HG02610 (cell line): ENCODE results near the gene NFS1.

Experiments used
- ATAC-seq: cut with Tn5 transposase; IDR thresholded peaks from one replicate; pipeline ENCODE4 v1.9.1; 2021; ENCODE audit warnings: mild to moderate bottlenecking, moderate library complexity; ENCODE audit not compliant: unreplicated experiment

NFS1 gene

GRCh38 chr20:35680452-35681183, 18.5 kb downstream of the NFS1 start:
- no peak for ATAC-seq

DNA sequence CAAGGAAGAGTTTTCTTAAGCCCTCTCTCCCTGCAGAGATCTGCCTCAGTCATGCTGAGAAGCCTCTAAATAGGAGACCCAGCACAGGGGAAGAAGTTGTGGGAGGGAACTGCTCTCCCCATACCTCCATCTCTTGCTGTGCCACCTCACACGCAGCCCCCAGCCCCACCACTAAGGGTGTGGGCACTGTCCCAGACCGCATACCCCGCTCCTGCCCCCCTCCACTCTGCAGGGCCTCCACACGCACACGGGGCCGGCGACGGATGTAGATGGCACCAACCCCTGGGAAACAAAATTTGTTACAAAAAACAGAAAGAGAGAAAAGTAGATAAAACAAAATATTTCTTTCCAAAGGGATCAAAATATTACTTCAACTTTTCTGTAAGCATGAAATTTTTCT, 24.2 kb downstream of the NFS1 start:
- no peak for ATAC-seq

GRCh38 chr20:35673884-35674283, 25.3 kb downstream of the NFS1 start:
- no peak for ATAC-seq

- ATAC-seq: no peak
These were observed 29.5 kb downstream of the NFS1 start for GRCh38 chr20:35669681-35670080.

DNA sequence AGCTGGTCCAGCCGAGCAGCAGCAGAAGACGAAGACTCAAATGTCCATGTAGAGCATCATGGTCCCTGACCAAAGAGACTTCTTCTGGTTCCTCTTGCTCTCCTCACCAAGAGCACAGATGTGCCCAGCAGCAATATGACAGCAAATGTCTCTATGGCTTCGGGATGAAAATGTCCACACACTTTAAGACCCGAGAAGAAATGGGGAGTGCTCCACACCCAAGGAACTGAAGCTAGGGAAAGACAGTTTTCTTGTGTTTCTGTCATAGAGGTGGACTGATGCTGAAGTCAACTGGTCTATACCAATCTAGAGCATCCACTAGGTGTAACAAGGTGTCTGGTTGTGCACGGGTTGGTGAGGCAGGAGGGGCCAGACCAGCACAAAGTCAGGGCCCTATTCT, 29.9 kb downstream of the NFS1 start:
- no peak for ATAC-seq

DNA sequence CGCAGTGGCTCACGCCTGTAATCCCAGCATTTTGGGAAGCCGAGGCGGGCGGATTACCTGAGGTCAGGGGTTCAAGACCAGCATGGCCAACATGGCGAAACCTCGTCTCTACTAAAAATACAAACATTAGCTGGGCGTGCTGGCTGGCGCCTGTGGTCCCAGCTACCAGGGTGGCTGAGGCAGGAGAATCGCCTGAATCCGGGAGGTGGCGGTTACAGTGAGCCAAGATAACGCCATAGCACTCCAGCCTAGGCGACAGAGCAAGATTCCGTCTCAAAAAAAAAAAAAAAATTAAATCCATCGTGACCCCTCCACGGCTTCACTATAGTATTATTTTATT, 33.2 kb downstream of the NFS1 start:
- ATAC-seq: no peak

DNA sequence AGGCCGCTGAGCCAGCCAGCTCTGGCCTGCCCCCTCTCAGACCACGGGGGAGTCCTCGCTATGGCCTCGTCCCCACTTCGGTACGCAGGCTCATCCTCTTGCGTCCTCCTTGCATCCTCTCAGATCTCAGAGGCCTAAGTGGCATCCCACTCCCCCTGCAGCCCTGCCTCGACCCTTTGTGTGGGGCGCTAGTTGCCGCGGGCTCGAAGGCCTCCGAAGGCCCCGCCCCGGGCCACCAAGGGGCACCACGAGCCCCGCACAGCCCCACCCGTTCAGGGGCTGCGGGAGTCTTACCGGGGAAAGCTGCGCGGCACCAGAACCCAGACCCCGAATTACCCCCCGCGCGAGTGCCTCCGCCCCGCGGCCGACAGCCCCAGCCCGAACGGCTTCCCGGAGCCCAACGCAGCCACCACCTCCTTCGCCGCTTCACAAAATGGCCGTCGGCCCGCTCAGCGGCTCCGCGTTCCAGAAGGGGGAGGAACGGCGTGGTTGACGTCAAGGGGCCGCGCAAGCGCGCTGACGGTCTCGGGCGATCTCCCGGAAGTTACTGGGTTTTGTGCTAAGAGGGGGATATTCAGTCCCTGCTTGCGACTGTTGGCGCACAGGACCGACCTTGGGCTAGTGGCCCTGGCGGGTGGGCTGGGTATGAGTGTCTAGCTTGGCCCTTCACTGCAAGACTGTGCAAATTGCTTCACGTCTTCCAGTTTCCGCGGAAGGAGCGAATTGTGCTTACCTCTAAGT, 34.5 kb downstream of the NFS1 start, which contains the start of the genes CPNE1 and RBM12:
Gene CPNE1, minus strand, starts transcription at position 435 of the 741 bp plus-strand sequence. CDS start 31,977 bp downstream, outside the sequence.
Gene RBM12, minus strand, starts transcription at position 435 of the 741 bp plus-strand sequence. CDS start 9,578 bp downstream, outside the sequence.
- peak; percentile 72 for ATAC-seq

DNA sequence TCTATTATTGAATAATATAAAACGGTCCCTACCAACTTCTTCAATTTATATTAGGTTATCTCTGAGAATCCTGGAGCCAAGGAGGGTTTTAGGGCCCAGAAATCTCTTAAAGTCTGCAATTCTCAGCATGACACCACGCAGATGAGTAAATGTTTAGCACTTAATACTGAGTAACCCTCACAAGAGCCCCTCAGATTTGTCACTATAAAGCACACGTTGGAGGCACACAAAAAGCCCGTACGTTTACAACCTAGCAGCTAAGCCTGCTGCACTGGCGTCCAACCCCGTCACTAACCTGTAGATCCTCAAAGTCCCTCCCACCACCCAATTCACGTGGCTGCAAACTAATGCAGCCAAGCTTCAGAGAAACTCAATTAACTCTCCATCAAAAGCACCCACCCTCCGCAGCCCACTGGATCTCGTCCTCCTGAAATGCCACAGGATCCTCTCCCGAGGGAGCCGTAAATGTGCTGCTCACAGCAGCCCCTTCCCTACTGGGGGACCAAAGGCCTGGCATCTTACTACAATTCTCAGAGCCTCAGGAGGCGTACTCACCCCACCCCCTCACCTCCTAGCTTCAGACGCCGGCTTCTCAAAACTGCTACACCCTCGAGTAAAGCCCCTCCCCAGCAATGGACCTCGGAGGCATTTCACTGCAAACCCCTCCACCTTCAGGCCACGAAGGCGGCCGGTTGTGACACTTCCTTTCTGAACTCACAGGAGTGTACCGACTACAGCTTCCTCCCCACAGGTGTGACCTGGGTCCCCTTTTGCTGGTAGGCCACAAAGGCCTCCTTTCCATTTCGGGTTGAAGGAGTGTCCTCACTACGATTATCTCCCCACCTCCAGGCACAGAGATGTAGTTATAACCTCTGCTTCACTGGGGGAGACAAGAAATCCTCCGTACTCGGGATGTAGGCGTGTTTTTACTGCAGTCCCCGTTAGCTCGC, 35.4 kb downstream of the NFS1 start:
- peak; percentile 24 for ATAC-seq

GRCh38 chr20:35662551-35662950, 36.6 kb downstream of the NFS1 start:
- ATAC-seq: no peak

DNA sequence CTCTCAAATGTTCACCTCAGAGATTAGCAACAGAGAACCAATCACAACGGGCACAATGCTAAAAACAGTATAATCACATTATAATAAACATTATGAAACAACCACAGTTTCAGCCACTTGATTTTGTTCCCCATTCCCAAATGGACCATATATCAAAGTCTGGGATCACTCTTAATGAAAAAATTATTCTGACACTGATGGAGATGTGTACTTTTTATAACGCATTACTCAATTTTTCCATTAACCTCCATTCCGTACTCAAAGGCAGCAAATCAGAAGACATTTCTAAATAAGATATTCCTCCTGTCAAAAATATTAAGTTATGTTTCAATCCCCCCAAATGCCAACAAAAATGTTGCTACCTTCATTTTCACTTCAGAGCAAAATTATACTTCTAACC, 37.2 kb downstream of the NFS1 start:
- ATAC-seq: no peak

- no peak for ATAC-seq
These were observed 38.1 kb downstream of the NFS1 start for GRCh38 chr20:35661053-35661452.

DNA sequence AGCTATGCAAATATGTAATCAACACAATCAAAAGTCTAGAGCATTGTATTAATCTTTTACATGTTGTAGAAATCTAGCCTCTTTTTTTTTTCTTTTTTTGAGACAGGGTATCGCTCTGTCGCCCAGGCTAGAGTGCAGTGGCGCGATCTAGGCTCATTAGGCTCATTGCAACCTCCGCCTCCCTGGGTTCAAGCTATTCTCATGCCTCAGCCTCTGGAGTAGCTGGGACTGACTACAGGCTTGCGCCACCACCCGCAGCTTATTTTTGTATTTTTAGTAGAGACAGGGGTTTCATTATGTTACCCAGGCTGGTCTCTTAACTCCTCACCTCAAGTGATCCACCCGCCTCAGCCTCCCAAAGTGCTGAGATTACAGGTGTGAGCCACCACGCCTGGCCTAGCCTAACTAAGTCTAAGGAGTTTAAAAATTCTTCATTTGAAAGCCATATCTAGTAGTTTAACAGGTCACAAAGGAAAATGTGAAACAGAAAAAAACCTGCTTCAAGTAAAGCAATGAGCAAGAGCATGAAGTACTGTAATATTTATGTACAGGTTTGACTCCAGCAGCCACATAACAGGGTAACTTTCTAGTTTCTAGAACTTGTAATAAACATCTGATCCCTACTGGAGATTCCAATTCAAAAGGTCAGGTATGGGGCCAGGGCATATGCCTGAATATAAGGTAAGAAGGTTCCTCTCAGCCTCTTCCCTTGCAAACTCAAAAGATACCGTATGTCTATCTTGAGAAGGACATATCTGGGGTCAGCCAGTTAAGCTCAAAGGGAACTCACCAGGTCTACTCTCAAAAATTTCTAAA, 38.8 kb downstream of the NFS1 start:
- no peak for ATAC-seq

DNA sequence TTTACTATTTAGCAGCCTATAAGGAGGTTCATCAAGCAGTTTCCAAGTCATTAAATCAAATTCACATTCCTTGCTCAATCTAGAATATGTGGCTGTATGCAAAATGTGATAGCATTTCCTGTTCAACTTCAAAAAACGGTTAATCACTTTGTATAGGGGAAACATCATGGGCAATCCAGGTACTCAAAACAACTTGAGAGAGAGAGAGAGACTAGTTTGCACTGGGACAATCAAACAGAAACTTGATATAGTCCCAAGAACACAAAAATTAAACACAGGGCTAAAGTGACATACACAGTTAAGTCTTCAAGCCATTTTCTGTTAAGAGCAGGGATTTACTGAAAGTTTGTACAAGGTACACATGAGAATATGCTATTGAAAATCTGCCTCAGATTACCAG, 41.9 kb downstream of the NFS1 start:
- no peak for ATAC-seq

- ATAC-seq: no peak
These were observed 44.7 kb downstream of the NFS1 start for GRCh38 chr20:35654415-35654814.

DNA sequence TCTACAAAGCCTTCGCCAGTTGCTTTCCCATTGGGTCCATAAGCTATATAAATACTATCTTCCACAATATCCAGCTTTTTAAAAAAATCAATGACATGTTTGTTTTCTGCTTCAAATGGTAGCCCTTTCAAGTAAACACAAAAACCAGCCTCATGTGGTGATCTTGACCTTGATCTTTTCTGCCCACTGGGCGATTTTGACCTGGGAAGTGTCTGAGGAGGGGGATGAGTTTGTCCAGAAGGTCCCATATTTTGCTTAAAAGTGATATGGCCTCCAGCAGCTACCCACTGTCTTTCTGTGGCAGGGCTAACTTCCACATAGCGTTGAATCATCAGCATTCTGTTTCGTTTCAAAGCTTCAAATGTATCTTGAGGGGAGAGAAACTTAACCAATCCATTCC, 45.3 kb downstream of the NFS1 start:
- ATAC-seq: no peak

DNA sequence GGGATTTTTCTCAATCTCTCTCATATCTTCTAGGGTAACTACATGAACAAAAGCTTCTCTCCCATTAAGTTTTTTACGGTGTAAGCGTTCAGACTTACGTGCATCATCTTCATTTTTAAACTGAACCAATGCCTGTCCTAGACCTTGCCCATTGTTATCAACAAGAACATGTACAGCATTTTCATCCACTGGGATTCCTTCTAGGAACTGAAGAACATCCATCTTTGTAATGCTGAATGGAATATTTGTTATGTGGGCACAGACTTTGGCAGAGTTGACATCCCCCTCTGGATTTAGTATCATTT, 45.8 kb downstream of the NFS1 start:
- no peak for ATAC-seq

GRCh38 chr20:35652641-35653429, 46.3 kb downstream of the NFS1 start:
- ATAC-seq: no peak

DNA sequence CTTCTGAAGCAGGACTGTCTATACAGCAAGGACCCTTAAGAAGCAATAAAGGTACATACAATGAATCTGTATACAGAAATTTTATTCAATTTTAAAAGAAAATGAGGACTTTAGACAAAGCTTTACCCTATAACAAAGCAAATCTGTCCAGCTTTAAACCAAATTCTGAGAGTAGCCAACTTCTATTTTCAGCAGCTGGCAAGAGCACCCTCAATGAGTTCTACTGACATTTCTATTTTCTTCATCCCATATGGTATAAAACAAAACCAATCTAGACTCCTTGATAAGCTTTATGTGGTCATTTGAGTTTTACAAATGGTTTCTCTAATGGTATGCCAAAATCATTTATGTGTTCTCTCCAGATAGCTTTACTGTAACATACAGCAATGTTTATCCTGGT, 47.2 kb downstream of the NFS1 start:
- ATAC-seq: no peak

DNA sequence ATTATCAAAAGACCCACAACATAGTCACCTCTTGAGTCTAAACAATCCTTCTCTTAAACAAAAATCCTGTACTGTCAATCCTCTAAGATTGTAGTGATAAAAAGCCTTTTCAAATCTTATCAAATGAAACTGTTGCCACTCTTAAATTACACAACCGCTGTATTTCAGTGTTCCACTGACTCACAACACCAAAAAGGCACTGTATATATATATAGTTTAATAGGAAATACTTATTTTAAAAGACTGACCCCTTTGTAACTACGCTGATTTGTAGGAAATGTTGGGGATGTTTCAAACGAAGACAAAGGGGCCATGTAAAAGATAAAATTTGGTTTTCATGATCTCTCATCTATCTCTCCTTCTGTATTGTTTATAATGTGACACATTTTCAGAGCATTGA, 48.5 kb downstream of the NFS1 start:
- no peak for ATAC-seq

DNA sequence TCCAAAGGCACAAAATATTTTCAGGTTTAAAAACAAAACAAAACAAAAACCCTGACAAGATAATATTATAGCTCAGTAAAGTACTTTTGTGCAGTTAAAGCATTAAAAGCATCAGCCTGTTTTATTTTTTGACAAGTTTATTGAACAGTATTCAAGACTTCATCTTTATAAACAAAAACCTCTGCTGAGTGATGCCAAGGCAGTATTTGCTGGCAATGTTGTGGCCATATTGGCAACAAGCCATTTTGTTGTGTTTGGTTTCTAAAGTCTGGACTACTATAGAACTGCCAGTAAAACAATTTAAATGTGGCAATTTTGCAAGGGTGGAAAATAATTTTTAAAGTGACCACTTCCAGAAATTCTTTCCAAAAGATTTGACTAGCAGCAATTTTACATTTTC, 50.3 kb downstream of the NFS1 start:
- ATAC-seq: no peak
